SK-N-MC (cell line): Measurements from ENCODE around the gene FER.

ENCODE experiments used
- EZH2 ChIP-seq: fragments of 200-600 bp; sonication (generic); IDR thresholded peaks from one replicate; pipeline ENCODE4 v1.6.1; 2017; ENCODE audit warnings: antibody characterized with exemption
- POLR2AphosphoS5 ChIP-seq: IDR thresholded peaks from 2 replicates; pipeline ENCODE4 v1.6.1; 2012; ENCODE audit warnings: mild to moderate bottlenecking, low read depth, low read length, borderline replicate concordance

- TF ChIP-seq POLR2AphosphoS5: no peak
- no peak for TF ChIP-seq EZH2
These were observed 21.1 kb upstream of the FER start for GRCh38 chr5:108726446-108727235.
